HEK293T (cell line): ENCODE results near the gene MCOLN1.

ENCODE experiments used
- BHLHE40 ChIP-seq: fragments of 450-650 bp; IDR thresholded peaks from 2 replicates; pipeline ENCODE4 v1.6.1; 2016; ENCODE audit warnings: mild to moderate bottlenecking, moderate library complexity, borderline replicate concordance
- CTBP1 ChIP-seq: fragments of 450-650 bp; IDR thresholded peaks from 2 replicates; pipeline ENCODE4 v1.6.1; 2016; ENCODE audit warnings: borderline replicate concordance
- ELF4 ChIP-seq: fragments of 450-650 bp; IDR thresholded peaks from 2 replicates; pipeline ENCODE4 v1.6.1; 2017; ENCODE audit warnings: antibody characterized with exemption
- FOXA1 ChIP-seq: fragments of 450-650 bp; IDR thresholded peaks from 2 replicates; pipeline ENCODE4 v1.6.1; 2016; ENCODE audit warnings: mild to moderate bottlenecking
- FOXK2 ChIP-seq: fragments of 450-650 bp; IDR thresholded peaks from 2 replicates; pipeline ENCODE4 v1.6.1; 2016; ENCODE audit warnings: mild to moderate bottlenecking
- FOXM1 ChIP-seq: fragments of 450-650 bp; IDR thresholded peaks from 2 replicates; pipeline ENCODE4 v1.6.1; 2017; ENCODE audit warnings: mild to moderate bottlenecking, borderline replicate concordance
- NFRKB ChIP-seq: fragments of 450-650 bp; IDR thresholded peaks from 2 replicates; pipeline ENCODE4 v1.6.1; 2016; ENCODE audit warnings: mild to moderate bottlenecking, moderate library complexity
- SP1 ChIP-seq: fragments of 450-650 bp; IDR thresholded peaks from 2 replicates; pipeline ENCODE4 v1.6.1; 2017
- SUZ12 ChIP-seq: fragments of 450-650 bp; IDR thresholded peaks from 2 replicates; pipeline ENCODE4 v1.6.1; 2016; ENCODE audit warnings: mild to moderate bottlenecking
- TARDBP ChIP-seq: fragments of 450-650 bp; IDR thresholded peaks from 2 replicates; pipeline ENCODE4 v1.6.1; 2016
- ZNF384 ChIP-seq: fragments of 450-650 bp; IDR thresholded peaks from 2 replicates; pipeline ENCODE4 v1.6.1; 2016
- TF ChIP-seq, protein P1 (sequence below): fragments of 450-650 bp; IDR thresholded peaks from 2 replicates; pipeline ENCODE4 v1.6.1; 2016

DNA sequence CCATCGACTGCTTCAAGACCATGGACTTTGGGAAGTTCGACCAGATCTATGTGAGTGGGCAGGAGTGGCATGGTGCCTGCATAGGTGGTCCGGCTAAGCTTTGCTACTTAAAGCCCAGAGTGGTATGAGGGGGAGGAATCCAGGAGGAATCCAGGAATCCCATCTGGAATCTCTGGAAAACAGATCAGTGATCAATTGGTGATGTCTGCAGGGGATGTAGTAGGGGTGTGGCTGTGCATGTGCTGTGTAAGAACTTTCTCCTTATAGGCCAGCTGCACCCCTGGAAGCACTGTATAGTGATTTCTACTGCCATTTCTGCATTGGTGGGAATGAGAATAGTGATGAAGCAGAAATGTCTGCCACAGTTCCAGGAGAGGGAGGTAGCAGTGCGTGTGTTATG is 36.7 kb downstream of the MCOLN1 start:
- TF ChIP-seq ELF4 (no peak), SP1 (no peak), SUZ12 (no peak), FOXK2 (no peak), FOXM1 (no peak), TARDBP (no peak), ZNF384 (no peak), NFRKB (no peak), FOXA1 (no peak), BHLHE40 (no peak), CTBP1 (no peak)
- TF ChIP-seq, protein P1, sequence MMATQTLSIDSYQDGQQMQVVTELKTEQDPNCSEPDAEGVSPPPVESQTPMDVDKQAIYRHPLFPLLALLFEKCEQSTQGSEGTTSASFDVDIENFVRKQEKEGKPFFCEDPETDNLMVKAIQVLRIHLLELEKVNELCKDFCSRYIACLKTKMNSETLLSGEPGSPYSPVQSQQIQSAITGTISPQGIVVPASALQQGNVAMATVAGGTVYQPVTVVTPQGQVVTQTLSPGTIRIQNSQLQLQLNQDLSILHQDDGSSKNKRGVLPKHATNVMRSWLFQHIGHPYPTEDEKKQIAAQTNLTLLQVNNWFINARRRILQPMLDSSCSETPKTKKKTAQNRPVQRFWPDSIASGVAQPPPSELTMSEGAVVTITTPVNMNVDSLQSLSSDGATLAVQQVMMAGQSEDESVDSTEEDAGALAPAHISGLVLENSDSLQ = no peak
